GF-D8 (cell line): ENCODE measurements around the gene FOXJ1.
"Not testable (repeated sequence)": the region's sequence is repeated elsewhere in the genome, so short reads cannot be mapped to it uniquely, and the experiment has no call there.

ENCODE experiments used
- DNase-seq: peaks from one replicate; lab custom pipeline; 2025; lab: John Stamatoyannopoulos, UW

FOXJ1 gene

GRCh38 chr17:76141212-76142038 lies at the start of gene FOXJ1:
Gene FOXJ1, minus strand, starts transcription at chr17:76141245. Its CDS starts 850 bp downstream, at chr17:76140395.
- peak; percentile 50 for DNase-seq

DNA sequence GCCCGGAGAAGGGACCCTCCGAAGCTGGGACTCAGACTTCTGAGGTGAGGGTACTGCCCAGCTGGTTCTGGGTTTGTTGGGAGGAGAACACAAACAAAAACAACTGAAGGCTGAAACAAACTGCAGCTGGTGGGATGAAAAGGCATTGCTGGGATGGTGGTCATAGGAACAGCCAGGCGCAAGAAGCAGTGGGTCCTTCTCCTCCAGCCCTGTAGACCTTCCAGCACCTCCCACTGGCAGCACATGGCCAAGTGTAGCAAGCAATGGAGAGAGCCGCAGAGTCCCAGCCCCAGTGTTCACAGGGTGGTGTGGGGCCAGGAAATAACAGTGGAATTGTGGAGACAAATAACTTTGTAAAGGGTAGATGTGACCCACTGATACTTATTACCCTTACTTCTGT lies 48.7 kb upstream of the FOXJ1 start:
- DNase-seq, result no peak

DNA sequence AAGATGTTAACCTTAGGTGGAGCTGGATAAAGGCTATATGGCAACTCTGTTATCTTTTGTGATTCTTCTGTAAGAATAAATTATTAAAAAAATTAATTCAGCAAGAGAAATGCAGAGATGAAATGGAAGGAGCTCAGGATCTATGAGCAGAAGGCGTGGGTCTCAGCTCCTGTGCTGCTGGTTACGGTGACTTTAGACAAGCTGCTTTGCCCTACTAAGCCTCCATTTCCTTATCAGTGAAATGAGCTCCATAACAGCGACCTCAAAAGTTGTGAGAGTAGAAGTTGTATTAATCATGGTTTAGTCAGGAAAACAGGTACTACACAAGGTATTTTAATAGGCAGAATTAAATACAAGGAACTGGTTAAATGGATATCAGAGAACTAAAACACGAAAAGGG lies 48.2 kb upstream of the FOXJ1 start:
- no peak for DNase-seq

GRCh38 chr17:76188213-76189016 lies 47.4 kb upstream of the FOXJ1 start:
- no peak for DNase-seq

DNA sequence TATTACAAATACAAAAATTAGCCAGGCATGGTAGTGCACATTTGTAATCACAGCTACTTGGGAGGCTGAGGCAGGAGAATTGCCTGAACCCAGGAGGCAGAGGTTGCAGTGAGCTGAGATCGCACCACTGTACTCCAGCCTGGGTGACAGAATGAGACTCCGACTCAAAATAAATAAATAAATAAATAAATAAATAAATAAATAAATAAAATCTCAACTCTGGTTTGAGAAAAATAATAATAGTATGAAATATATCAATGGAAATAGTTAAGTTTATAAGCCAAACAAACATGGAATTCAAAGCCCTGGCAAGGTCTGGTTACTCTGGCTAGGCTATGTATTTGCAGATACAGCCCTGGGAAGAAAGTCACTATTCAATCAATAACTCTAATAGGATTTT lies 45.7 kb upstream of the FOXJ1 start:
- not testable (repeated sequence) for DNase-seq

DNA sequence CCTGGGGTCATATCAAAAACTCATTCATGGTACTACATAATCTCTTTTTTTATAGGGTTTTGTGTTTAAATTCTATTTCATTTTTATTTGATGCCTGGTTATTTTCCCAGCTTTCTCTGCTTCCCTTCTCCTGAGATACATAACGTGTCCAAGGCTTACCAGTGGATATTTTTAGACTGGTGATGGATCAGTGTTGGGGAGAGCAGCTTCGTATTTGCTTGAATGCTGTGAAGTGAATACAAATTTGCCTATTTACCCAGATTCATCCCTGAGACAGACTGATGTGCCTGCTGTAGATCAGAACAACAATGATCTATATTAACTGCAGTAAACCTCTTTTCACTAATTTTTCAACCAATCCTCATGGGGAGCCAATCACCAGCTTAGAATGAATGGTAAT lies 43.2 kb upstream of the FOXJ1 start:
- no peak for DNase-seq

DNA sequence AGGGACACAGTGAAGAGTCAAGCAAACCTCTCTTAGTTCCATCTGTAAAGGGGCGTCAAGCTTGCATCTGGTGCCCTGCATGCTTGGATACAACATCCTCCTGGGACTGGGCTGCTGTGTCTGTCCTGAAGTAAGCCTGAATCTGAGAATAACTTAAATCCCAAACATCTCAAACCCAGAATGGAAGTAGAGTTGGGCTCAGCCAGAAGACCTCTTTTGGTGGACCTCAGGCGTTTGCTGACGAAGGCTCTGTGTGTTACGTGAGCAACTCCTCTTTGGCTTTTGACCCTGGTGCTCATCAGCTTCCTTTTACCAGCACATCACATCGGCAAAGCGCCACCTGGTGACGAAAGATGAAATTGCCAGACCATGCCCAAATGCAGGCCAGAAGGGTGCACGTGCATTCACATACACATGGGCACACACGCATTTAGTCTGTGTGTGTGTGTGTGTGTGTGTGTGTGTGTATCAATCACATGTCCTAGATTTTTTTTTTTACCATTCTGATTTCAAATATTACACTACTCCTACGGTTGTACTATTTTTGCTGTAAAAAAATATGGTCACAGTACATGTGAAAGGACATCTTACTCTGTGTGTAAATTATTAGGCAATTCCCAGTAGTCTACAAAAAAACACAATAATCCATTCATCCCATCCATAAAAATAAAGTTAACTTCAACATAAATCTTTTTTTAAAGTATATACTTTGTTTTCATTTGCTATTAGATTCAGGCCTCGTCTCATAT lies 41.1 kb upstream of the FOXJ1 start:
- DNase-seq, result peak; percentile 84

- DNase-seq, result peak; percentile 66
These were observed 38.7 kb upstream of the FOXJ1 start for GRCh38 chr17:76179496-76180467.

DNA sequence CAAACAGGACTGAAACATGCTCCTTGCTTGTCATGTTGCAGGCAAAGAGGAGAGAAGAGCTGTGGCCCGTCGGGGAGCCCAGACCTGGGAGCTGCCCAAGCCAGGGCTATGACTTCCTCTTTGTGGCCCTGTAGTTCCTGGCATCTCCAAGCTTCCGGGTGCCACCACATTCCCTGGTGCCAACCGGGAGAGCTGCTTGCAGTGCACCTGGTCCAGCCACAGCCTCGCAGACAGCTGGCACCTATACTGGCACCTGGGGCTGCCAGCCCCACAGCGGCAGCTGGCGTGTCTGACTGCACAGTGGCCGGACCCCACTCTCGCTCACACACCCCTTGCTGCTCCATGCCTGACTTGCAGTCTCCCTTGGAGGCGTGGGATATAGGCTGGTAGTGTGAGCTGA lies 37.1 kb upstream of the FOXJ1 start:
- no peak for DNase-seq

DNA sequence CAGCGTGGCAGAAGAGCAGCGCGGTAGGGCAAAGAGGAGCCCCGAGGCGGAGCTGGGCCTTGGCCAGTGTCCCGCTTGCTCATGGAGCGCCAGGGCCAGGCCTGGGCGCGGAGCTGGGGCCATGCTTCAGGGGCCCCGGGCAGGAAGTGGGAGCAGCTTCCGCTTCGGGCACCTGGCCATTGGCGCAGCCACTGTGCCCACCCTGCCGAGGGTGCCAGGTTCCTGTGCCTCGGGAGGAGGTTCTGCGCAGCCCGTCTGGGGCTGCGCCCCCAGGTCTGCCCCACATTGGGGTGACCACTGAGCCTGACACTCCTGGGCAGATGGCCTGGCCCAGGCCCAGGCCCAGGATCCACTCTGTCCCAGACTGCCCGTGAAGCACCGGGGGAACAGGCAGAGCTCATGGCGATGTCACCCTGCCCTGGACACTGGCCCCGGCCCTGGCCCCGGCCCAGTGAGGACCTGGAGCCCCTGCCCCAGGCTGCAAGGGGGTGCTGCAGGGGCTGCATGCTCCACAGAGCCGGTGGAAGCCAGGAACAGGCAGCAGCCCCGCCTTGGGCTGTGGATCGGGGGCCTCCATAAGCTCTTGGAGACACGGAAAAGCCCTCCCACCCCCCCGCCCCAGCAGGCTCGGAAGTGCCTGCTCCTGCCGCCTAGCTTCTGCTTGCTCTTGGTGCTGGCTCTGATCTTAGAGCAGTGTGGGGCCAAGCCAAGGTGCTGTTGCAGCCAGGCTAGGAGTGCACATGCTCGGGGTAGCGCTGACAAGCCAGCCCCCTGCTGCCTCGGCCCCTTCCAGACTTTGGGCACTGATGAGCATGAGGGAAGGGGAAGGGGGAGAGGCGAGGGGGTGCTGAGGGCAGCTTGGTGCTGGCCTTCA lies 35.9 kb upstream of the FOXJ1 start:
- no peak for DNase-seq

DNA sequence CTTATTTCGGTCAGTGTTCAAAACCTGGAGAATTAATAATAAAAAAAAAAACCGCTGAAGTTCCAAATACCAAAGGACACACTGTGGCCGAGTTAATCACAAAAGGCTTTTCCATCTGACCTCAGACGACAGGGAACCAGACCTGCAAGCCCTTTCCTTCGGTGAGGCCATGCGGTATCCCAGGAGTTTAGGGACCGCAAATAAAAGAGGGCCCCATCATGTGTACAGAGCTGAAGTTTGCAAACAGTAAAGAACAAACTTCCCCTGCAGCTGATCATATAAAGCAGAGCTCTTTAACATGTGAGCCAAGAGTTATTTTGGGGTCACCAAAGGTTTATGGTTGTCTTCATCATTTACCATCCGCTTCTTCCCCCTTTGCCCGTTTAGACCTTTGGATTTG lies 33.0 kb upstream of the FOXJ1 start:
- no peak for DNase-seq

DNA sequence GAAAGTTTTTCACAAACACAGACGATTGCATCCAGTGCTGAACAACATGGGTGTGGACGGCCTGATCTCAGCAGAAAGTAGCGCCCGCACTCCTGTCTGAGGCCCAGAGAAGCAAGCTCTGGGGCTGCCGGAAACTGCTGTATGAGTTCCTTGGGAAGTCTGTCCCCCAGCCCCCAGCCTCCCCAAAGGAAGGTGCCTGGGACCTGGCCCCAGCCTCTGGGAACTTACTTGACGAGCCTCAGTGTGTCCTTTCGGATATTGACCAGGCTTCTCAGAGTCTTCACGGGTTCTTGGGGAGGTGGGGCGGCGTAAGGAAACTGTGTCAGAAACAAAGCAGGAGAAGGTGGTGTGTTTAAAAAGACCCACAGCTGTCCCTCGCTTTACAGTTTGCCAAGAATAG lies 32.4 kb upstream of the FOXJ1 start:
- DNase-seq, result no peak

- DNase-seq, result no peak
These were observed 30.7 kb upstream of the FOXJ1 start for GRCh38 chr17:76171706-76172105.

DNA sequence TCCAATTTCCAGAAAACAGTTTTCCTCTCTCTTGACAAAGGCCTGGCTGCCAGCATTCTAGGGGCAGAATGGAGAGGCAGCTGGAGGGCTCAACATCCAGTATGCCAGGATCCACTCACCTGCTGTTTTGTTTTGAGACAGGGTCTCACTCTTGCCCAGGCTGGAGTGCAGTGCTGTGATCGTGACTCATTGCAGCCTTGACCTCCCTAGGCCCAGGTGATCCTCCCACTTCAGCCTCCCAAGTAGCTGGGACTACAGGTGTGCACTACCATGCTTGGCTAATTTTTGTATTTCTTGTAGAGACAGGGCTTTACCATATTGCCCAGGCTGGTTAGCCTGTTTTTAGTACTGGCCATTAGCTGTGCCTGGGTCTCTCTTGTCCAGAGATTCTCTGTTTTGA lies 29.1 kb upstream of the FOXJ1 start:
- DNase-seq, result no peak

GRCh38 chr17:76166906-76167305 lies 25.9 kb upstream of the FOXJ1 start:
- no peak for DNase-seq

DNA sequence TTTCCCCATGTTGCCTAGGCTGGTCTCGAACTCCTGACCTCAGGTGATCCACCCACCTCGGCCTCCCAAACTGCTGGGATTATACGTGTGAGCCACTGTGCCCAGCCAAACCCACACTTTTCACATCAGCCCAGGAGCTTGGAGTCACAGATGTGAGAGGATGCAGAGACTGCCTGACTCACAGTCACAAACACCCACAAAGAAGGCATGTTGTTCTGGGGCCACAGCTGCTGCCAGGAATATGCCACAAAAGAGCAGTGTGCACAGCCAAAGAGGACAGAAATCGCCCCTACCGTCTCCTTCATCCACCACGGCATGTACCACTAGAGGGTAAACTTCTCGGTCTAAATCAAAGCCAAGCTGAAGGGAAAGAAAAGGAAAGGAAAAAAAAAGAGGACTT lies 25.1 kb upstream of the FOXJ1 start:
- no peak for DNase-seq

DNA sequence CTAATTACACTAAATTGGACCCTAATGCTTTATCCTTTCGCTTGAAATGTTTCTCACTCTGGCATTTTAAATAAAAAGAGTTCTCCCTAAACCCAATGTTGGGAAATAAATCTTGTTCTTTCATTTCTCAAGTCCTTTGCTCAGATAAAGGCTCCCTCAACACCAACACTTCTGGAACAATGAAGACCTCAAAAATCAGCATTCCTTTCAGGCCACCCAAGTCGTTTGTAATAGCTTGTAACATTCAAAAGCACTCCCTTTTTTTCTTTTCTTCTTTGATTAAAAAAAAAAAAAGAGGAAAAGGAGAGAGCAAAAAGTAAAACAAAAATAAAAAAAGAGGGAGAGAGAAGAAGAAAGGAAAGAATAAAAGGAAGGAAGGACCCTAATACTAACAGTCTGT lies 23.3 kb upstream of the FOXJ1 start:
- no peak for DNase-seq

- no peak for DNase-seq
These were observed 22.9 kb upstream of the FOXJ1 start for GRCh38 chr17:76163919-76164318.

DNA sequence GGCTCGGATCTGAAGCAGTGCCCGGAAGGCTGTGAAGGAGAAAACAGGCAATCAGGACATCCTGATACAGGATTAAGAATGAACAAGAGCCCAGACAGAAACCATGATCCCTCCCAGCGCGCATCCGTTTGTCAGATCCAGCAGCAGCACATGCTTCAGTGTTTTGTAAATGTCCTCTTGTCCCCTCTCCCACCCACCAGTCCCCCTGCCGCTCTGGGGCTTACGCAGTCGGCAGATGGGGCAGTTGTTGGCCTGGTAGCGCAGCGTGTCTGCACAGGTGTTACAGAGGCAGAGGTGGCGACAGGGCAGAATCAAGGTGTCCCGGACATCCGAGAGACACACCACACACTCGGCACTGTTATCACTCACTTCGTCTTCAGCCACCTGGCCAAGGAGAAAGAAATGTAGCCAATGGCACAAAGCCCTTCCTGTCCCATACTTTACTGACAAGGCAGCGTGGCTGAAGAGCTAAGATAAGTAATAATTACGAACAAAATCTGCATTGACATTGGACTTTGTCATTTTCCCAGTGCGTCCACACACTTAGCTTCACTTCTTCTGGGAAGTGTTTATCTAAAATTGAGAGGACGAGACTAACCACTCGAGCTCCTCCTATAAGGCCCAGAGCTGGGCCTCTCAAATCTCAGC lies 20.7 kb upstream of the FOXJ1 start:
- DNase-seq, result no peak
